ENCODE measurements around the gene RLBP1. TPM values are rescaled to one million over a fixed set of nuclear protein-coding genes. Genes with fewer than 3 reads are reported as not detected.

Gene RLBP1
- polyA plus RNA-seq, 1 donor from 2014 or later: 0.16 TPM

- H3K36me3 ChIP-seq (ENCODE audit: insufficient read depth, low read length): peaks cover 10% of the 10 kb centered on the region
- H4K20me1 ChIP-seq (ENCODE audit: insufficient read depth): no peaks in the 10 kb centered on the region
- H3K9me2 ChIP-seq (ENCODE audit: insufficient read depth, low read length): no peaks in the 10 kb centered on the region
- no peak overlapping the region for H3K4me3 ChIP-seq (ENCODE audit: low read length)
- no peaks in the 10 kb centered on the region for H3K79me2 ChIP-seq (replicated peaks; ENCODE audit: insufficient read depth, low read length)
- H2AFZ ChIP-seq (ENCODE audit: low read depth, low read length): no peak overlapping the region
- H3F3A ChIP-seq (ENCODE audit: insufficient read depth, low read length, poor library complexity, severe bottlenecking): no peaks in the 10 kb centered on the region
- H3K27me3 ChIP-seq (ENCODE audit: insufficient read depth, low read depth, low read length): no peaks in the 10 kb centered on the region
- no peak overlapping the region for H3K4me2 ChIP-seq (ENCODE audit: low read length)
- no peak overlapping the region for H3K27ac ChIP-seq (ENCODE audit: low read length)
- H3K9ac ChIP-seq (ENCODE audit: low read length): no peak overlapping the region
- no peaks in the 10 kb centered on the region for H3K9me3 ChIP-seq (ENCODE audit: low read length)
- no peak for TF ChIP-seq SMC3 (conservative IDR thresholded peaks at IDR 0.05; ENCODE audit: poor library complexity)
- no peak for TF ChIP-seq TAF1 (IDR thresholded peaks at IDR 0.05; ENCODE audit: low read depth)
- no peak for TF ChIP-seq EP300 (conservative IDR thresholded peaks at IDR 0.05; ENCODE audit: poor library complexity, severe bottlenecking)
- TF ChIP-seq MXI1 (conservative IDR thresholded peaks at IDR 0.05; ENCODE audit: poor library complexity, severe bottlenecking): no peak
- no peak for TF ChIP-seq EZH2 (IDR thresholded peaks at IDR 0.05; ENCODE audit: borderline replicate concordance, insufficient read depth, low read length, poor library complexity, severe bottlenecking)
- TF ChIP-seq CTCF (IDR thresholded peaks at IDR 0.05; ENCODE audit: poor library complexity, severe bottlenecking): no peak
- no peak for TF ChIP-seq REST (IDR thresholded peaks at IDR 0.05; ENCODE audit: borderline replicate concordance)
- no peak for TF ChIP-seq RAD21 (conservative IDR thresholded peaks at IDR 0.05)
- no peak for TF ChIP-seq POLR2AphosphoS5 (IDR thresholded peaks at IDR 0.05)
Measured at GRCh38 chr15:89174476-89174875, 46.9 kb downstream of the RLBP1 start.

GRCh38 chr15:89172921-89173320, 48.5 kb downstream of the RLBP1 start:
- H3K9me2 ChIP-seq (ENCODE audit: insufficient read depth, low read length): no peaks in the 10 kb centered on the region
- TF ChIP-seq SMC3 (conservative IDR thresholded peaks at IDR 0.05; ENCODE audit: poor library complexity) (no peak), REST (IDR thresholded peaks at IDR 0.05; ENCODE audit: borderline replicate concordance) (no peak), POLR2AphosphoS5 (IDR thresholded peaks at IDR 0.05) (no peak), EP300 (conservative IDR thresholded peaks at IDR 0.05; ENCODE audit: poor library complexity, severe bottlenecking) (no peak), CTCF (IDR thresholded peaks at IDR 0.05; ENCODE audit: poor library complexity, severe bottlenecking) (no peak)
- H3F3A ChIP-seq (ENCODE audit: insufficient read depth, low read length, poor library complexity, severe bottlenecking): no peaks in the 10 kb centered on the region
- H3K4me2 ChIP-seq (ENCODE audit: low read length): no peak overlapping the region
- no peak overlapping the region for H3K9ac ChIP-seq (ENCODE audit: low read length)
- no peaks in the 10 kb centered on the region for H3K79me2 ChIP-seq (replicated peaks; ENCODE audit: insufficient read depth, low read length)
- H3K9me3 ChIP-seq (ENCODE audit: low read length): no peaks in the 10 kb centered on the region
- H3K36me3 ChIP-seq (ENCODE audit: insufficient read depth, low read length): peaks cover 1% of the 10 kb centered on the region
- H2AFZ ChIP-seq (ENCODE audit: low read depth, low read length): no peak overlapping the region
- H4K20me1 ChIP-seq (ENCODE audit: insufficient read depth): no peaks in the 10 kb centered on the region
- H3K27ac ChIP-seq (ENCODE audit: low read length): no peak overlapping the region
- H3K27me3 ChIP-seq (ENCODE audit: insufficient read depth, low read depth, low read length): no peaks in the 10 kb centered on the region
- no peak overlapping the region for H3K4me3 ChIP-seq (ENCODE audit: low read length)

Measured in neural cell (in vitro differentiated cells).